Islet precursor cell (in vitro differentiated cells): ENCODE results near the gene A1BG.
"Not testable (repeated sequence)": the region's sequence is repeated elsewhere in the genome, so short reads cannot be mapped to it uniquely, and the experiment has no call there.

Experiments
- DNase-seq: peaks from one replicate; pipeline ENCODE4 v3.0.0-alpha.2; 2018

The A1BG gene

DNA sequence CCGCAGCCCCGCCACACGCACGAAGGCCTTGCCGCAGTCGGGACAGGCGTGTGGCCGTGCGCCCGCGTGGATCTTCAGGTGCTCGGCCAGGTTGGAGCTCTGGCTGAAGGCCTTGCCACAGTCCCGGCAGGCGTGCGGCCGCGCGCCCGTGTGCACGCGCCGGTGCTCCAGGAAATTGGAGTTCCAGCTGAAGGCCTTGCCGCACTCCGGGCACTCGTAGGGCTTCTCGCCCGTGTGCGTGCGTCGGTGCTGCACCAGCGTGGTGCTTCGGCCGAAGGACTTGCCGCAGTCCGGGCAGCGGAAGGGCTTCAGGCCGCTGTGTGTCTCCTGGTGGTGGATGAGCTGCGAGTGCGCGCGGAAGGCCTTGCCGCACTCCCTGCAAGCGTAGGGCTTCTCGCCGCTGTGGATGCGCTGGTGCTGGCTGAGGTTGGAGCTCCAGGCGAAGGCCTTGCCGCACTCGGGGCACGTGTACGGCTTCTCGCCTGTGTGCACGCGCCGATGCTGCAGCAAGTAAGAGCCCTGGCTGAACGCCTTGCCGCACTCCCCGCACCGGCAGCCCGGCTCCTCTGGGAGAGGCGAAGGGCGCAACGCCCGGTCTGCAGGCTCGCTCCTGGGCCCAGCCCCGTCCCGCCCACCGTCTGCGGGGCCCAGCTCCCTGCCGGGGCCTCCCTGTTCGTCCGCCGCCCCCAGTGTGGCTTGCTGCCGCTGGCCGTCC is 3.6 kb upstream of the A1BG start:
- DNase-seq, result no peak

DNA sequence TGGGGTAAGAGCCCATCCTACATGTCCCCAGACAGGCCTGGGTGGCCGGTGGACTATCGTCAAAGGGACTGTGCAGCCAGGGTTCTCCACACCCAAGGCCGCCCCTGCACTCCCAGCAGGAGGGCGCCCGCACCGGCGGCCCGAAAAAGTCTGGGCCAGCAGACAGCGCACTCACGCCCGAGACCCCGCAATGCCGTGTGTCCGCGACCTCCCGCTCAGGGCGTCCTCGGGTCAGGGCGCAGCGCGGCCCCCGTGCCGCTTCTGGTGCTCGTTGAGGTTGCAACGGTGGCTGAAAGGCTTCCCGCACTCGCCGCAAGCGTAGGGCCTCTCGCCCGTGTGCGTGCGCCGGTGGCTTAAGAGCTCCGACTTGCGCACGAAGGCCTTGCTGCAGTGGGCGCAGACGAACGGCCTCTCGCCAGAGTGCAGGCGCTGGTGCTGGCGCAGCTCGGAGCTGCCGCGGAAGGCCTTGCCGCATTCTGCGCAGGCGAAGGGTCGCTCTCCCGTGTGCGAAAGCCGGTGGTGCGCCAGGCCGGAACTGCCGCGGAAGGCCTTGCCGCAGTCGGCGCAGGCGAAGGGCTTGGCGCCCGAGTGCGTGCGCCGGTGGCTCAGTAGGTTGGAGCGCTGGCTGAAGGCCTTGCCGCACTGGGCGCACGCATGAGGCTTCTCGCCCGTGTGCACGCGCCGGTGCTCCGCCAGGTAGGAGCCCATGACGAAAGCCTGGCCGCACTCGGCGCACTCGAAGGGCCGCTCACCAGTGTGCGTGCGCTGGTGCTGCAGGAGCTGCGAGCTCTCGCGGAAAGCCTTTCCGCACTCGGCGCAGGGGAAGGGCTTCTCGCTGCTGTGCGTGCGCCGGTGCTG is 2.8 kb upstream of the A1BG start:
- DNase-seq, result no peak

GRCh38 chr19:58355215-58355796 is 2.0 kb upstream of the A1BG start:
- DNase-seq, result no peak

GRCh38 chr19:58354478-58355030 is 1.3 kb upstream of the A1BG start:
- DNase-seq, result no peak

- no peak for DNase-seq
Measured at GRCh38 chr19:58353717-58354477, 605 bp upstream of the A1BG start.

DNA sequence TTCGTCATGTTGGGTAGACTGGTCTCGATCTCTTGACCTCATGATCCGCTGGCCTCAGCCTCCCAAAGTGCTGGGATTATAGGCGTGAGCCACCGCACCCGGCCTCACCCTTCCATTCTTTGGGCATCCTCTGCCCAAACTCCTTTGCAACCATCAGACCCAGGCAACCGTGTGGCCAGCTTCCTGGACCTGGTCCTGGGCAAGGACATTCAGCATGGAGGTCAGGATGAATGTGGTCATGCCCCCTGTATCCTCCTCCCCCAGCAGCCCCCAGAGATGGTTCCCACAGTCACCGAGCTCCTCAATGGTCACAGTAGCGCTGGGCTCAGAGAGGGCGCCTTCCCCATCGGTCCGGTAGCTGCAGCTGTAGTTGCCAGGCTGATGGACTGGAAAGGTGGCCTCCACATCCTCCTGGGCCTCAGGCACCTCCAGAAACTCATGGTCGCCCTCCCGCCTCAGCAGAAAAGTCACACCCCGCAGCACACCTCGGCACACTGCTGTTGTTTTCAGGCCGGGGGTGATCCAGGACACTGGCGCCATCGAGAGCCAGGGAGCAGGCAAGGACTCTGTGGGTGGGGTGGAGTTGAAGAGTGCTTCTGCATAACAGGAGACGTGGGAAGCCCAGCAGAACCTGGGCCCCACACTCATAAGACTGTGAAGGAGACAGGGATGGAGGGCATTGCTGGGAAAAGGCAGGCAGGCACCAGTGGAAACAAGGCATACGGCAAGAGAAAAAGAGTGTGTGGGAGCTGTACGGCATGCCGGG is 1.1 kb downstream of the A1BG start:
- no peak for DNase-seq

DNA sequence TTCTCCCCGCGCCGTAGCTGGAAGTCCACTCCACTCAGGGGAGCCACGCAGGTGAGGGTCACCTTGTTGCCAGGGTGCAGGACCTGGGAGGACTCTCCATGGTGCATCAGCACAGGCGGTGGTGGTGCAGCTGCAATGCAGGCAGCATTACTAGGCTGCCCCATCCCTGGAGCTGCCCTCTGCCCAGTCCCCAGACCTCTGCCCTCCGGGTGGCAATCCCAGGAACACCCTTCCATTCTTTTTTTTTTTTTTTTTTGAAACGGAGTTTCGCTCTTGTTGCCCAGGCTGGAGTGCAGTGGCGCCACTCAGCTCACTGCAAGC is 1.8 kb downstream of the A1BG start:
- no peak for DNase-seq

DNA sequence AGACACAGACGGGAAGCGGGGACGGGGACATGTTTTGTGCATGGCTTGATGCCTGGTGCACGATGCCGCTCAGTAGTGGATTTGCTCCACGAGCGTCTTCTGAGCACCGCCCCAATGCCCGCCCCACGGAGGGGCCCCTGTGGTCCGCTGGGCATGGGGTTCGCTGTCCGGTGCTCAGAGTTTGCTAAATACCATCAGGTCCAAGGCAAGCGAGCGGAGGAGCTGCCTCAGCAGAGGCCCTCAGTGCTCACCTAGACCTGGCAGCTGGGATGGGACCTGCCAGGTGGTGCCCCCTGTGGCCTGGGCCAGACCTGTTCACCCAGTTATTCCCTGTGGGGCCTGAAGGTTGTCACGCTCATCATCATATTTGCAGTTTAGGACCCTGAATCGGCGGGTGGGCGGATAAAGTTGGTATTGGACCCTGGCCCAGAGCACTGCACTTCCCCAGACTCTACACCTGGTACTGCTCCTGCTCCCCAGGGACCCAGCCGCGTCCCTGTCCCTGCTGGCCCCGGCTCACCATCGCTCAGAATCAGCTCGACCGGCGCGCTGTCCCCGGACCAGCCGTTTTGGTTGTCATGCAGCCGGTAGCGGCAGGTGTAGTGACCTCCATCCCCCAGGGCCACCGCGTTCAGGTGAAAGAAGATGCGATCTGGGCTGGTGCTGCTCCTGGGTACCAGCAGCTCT is 2.3 kb downstream of the A1BG start:
- no peak for DNase-seq

DNA sequence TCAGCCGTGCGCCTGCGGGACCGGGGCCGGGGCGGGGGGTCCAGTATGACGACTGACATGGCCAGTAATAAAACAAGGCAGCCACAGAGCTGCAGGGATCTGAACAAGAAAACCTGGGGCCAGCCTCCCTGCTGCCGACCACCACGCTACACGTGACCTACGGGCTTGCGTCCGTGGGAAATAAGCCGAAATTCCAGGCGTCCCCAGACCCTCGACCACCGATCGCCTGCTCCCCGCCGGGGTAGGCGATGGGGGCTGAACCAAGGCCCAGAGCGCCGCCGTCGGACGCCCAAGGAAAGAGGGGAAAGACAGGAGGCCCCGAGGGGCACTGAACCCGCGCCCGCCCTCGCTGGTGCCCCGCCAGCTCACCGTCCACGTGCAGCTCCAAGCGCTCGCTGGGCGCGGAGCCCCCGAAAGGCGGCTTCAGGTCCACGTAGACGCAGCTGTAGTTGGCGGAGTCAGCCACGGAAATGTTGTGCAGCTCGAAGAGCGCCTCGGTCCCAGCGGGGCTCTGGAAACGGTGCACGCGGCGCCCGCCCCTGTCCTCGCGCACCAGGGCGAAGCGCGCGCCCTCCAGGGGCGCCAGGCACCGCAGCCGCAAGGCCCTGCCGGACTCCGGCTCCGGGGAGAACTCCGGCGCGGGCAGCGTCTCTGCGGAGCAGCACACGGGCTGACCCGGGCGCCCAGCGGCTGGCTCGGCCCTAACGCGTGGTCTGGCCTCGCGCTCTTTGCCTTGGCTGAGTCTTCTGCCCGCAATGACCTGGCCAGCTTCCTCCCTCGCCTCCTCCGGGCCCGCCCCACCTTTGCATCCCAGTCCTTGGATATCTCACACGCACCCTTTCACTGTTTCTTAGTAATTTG is 3.1 kb downstream of the A1BG start:
- no peak for DNase-seq

DNA sequence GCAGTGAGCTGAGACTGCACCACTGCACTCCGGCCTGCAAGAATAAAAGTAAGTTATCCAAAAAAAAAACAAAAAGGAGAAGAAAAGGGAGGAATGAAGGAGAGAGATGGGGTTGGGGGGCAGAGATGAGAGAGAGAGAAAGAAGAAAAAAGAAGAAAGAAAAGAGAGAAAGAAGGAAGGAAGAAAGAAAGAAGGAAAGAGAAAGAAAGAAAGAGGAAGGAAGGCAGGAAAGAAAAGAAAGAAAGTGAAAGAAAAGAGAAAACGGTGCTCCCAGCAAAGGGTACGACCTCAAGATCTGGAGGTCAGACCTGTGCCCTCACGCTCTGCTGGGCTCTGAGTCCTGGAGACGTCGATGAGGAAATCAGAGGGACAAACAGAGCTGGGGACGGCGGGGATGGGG is 3.7 kb downstream of the A1BG start:
- DNase-seq, result no peak

- not testable (repeated sequence) for DNase-seq
Measured at GRCh38 chr19:58348080-58348479, 5.2 kb downstream of the A1BG start.

DNA sequence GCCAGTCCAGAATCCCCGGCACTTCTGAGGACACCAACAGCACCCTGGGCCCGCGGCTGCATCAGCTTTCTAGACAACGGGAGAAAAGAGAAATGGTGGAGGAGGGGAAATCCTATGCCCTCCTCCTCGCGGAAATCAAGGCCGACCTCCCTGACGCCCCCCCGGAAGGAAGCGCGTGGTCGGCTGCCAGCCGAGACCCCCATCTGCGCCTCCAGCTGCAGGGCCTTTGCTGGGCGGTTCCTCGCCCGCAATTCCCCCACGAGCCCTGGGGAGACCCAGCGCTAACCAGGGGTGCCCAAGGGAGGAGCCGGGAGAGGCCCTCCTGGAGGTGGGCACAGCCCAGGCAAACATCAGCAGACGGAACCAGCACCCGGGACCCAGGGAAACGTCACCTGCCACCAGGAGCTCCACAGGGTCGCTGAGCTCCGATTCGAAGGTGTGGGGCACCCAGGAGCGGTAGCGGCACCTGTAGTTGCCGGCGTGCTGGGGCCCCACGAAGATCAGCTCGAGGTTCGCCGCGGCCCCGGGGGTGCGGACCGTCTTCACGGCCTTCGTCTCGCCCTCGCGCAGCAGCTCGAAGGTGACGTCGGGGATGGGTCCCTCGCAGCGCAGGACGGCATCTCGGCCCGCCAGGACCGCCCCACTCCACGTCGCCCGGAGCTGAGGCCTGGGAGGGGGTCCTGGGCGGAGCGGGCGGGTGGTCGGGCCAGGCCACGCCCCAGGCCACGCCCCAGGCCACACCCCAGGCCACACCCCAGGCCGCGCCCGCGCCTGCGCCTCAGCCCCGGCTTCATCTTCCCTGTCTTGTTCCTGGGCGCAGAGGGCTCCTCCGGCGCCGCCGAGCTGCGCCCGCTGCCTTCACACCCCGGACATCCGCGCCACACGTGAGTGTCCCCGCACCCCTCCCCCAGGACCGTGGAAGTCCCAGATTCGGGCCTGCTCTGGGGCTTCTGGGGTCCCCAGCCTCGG is 6.0 kb downstream of the A1BG start:
- DNase-seq, result peak; percentile 93

- DNase-seq, result no peak
Measured at GRCh38 chr19:58345558-58345957, 7.7 kb downstream of the A1BG start.

DNA sequence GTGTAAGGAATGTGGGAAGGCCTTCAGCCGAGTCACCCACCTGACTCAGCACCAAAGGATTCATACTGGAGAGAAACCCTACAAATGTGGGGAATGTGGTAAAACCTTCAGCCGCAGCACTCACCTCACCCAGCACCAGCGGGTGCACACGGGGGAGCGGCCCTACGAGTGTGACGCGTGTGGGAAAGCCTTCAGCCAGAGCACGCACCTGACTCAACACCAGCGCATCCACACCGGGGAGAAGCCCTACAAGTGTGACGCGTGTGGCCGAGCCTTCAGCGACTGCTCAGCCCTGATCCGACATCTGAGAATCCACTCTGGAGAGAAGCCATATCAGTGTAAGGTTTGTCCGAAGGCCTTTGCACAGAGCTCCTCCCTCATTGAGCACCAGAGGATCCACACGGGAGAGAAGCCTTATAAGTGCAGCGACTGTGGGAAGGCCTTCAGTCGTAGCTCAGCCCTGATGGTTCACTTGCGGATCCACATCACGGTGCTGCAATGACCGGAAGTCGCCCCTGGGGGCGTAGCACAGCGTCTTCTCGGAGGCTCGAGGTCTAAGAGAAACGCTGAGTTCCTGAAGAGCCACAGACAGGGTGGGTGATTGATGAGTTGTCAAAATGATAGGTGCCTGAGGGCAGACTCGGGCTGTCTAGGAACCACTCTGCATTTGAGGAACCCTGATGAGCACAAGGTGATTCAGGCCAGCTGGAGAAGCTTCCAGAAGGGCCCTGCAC is 14.3 kb downstream of the A1BG start:
- DNase-seq, result peak; percentile 71

DNA sequence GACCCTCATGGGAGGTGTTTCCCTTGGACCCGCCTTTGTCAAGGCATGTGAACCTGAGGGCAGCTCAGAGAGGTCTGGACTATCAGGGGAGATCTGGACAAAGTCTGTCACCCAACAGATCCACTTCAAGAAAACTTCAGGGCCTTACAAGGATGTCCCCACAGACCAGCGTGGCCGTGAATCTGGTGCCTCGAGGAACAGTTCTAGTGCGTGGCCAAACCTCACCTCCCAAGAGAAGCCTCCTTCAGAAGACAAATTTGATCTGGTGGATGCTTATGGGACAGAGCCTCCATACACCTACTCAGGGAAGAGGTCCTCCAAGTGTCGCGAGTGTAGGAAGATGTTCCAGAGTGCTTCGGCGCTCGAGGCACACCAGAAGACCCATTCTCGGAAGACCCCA is 15.0 kb downstream of the A1BG start:
- DNase-seq, result no peak

DNA sequence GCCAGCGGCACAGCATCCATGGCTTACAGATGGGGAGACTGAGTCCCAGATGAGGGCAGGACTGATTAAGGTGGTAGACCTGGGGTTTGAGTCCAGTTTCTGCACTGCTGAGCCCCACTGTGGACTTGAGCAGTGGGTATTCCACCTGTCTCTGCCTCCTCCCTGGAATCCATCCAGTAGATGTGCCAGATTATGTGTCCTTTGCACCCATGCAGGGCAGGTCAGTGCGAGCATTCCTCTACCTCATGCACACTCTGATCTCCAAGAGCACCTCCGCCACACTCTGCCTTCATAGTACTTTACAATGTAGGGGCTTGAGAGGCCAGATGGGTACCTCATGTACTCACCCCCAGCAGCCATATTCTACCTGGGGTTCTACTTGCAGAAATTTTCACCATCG is 16.5 kb downstream of the A1BG start:
- no peak for DNase-seq

- DNase-seq, result no peak
Measured at GRCh38 chr19:58336216-58336615, 17.1 kb downstream of the A1BG start.

GRCh38 chr19:58335630-58336029 is 17.7 kb downstream of the A1BG start:
- DNase-seq, result no peak
